ENCODE measurements around the gene SARDH. TPM values are rescaled to one million over a fixed set of nuclear protein-coding genes. Genes with fewer than 3 reads are reported as not detected.
A peak's percentile ranks its signal among the peaks of the same experiment; 100 is the strongest.

The SARDH gene
- polyA plus RNA-seq, 3 donors: not detected

DNA sequence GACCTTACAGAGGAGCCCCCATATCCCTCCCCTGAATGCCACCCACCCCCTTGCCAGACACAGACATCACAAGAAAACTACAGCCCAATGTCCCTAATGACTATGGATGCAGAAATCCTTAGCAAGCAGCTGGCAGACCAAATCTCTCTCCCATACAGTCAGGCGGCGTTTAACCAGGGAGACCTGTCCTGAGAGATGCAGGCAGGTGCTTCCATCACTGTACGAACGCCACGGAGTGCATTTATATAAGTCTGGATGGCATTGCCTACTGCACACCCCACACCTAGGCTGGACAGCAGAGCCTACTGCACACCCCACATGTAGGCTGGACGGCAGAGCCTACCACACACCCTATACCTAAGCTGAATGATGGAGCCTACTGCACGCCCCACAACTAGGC is 34.4 kb upstream of the SARDH start:
- H4K20me1 ChIP-seq (ENCODE audit: insufficient read depth, low read length): no peaks in the 10 kb centered on the region
- peaks cover 7 to 25% of the 10 kb centered on the region in 2 donors for H3K9me3 ChIP-seq (replicated peaks in 1 of 2; ENCODE audit: control insufficient read depth in 1 of 2, insufficient read depth in 1 of 2, low read length in 2 of 2)
- no peaks in the 10 kb centered on the region for H3K4me1 Mint-ChIP-seq
- H3K4me3 ChIP-seq (replicated peaks in 1 of 3; ENCODE audit: low read depth in 2 of 3, low read length in 3 of 3): no peak overlapping the region
- H3K27me3 Mint-ChIP-seq (ENCODE audit: low read depth in 3 of 3): peaks cover 0 to 6% (median 1%) of the 10 kb centered on the region in 3 donors
- no peak overlapping the region for H3K27ac ChIP-seq (ENCODE audit: low read depth in 1 of 2, low read length in 2 of 2)
- DNase-seq: no peak
- no peak overlapping the region for H2AFZ ChIP-seq (ENCODE audit: insufficient read depth, low read depth, low read length, poor library complexity, severe bottlenecking)
- no peak overlapping the region for H3K27ac Mint-ChIP-seq
- H3K79me2 ChIP-seq (ENCODE audit: insufficient read depth, low read length): no peaks in the 10 kb centered on the region
- no peak overlapping the region for H3K9ac ChIP-seq (ENCODE audit: insufficient read depth, low read length, poor library complexity, severe bottlenecking)
- intact Hi-C loops (cut with micrococcal nuclease): no loop called here
- 100% methylated on average over 2 of the region's 7 CpGs for WGBS (ENCODE audit: insufficient coverage)
- peaks cover 9 to 31% (median 24%) of the 10 kb centered on the region in 7 donors for H3K9me3 Mint-ChIP-seq
- TF ChIP-seq, protein P1, sequence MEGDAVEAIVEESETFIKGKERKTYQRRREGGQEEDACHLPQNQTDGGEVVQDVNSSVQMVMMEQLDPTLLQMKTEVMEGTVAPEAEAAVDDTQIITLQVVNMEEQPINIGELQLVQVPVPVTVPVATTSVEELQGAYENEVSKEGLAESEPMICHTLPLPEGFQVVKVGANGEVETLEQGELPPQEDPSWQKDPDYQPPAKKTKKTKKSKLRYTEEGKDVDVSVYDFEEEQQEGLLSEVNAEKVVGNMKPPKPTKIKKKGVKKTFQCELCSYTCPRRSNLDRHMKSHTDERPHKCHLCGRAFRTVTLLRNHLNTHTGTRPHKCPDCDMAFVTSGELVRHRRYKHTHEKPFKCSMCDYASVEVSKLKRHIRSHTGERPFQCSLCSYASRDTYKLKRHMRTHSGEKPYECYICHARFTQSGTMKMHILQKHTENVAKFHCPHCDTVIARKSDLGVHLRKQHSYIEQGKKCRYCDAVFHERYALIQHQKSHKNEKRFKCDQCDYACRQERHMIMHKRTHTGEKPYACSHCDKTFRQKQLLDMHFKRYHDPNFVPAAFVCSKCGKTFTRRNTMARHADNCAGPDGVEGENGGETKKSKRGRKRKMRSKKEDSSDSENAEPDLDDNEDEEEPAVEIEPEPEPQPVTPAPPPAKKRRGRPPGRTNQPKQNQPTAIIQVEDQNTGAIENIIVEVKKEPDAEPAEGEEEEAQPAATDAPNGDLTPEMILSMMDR (IDR thresholded peaks at IDR 0.05): no peak
- no peak overlapping the region for H3K4me2 ChIP-seq (replicated peaks; ENCODE audit: extremely low read depth, low read length, poor library complexity, severe bottlenecking)
- H3K36me3 Mint-ChIP-seq: peaks cover 69 to 95% of the 10 kb centered on the region in 2 donors
- H3K4me1 ChIP-seq (ENCODE audit: control insufficient read depth in 1 of 2, insufficient read depth in 2 of 2, low read length in 2 of 2): no peaks in the 10 kb centered on the region
- no peak overlapping the region for H3K4me3 Mint-ChIP-seq
- no peaks in the 10 kb centered on the region for H3K27me3 ChIP-seq (ENCODE audit: control insufficient read depth in 2 of 2, insufficient read depth in 2 of 2, low read length in 2 of 2)
- peaks cover 66 to 100% of the 10 kb centered on the region in 2 donors for H3K36me3 ChIP-seq (replicated peaks in 1 of 2; ENCODE audit: control insufficient read depth in 1 of 2, insufficient read depth in 2 of 2, low read length in 2 of 2)

- Mint-ChIP-seq H3K9me3 (peaks cover 16 to 38% (median 30%) of the 10 kb centered on the region in 7 donors), H3K4me3 (no peak overlapping the region), H3K36me3 (peaks cover 70 to 95% of the 10 kb centered on the region in 2 donors), H3K27ac (peak overlapping the region in 2 of 7 donors; percentile 26 to 57), H3K27me3 (ENCODE audit: low read depth in 3 of 3) (peaks cover 0 to 6% (median 1%) of the 10 kb centered on the region in 3 donors), H3K4me1 (no peaks in the 10 kb centered on the region)
- no peak overlapping the region for H3K27ac ChIP-seq (ENCODE audit: low read depth in 1 of 2, low read length in 2 of 2)
- TF ChIP-seq, protein P1 (IDR thresholded peaks at IDR 0.05): no peak
- H3K27me3 ChIP-seq (ENCODE audit: control insufficient read depth in 2 of 2, insufficient read depth in 2 of 2, low read length in 2 of 2): no peaks in the 10 kb centered on the region
- 92% methylated on average over 22 of the region's 26 CpGs for WGBS (ENCODE audit: insufficient coverage)
- H3K9ac ChIP-seq (ENCODE audit: insufficient read depth, low read length, poor library complexity, severe bottlenecking): no peak overlapping the region
- intact Hi-C loops (cut with micrococcal nuclease): no loop called here
- H3K4me1 ChIP-seq (ENCODE audit: control insufficient read depth in 1 of 2, insufficient read depth in 2 of 2, low read length in 2 of 2): no peaks in the 10 kb centered on the region
- no peak overlapping the region for H2AFZ ChIP-seq (ENCODE audit: insufficient read depth, low read depth, low read length, poor library complexity, severe bottlenecking)
- peaks cover 11 to 33% of the 10 kb centered on the region in 2 donors for H3K9me3 ChIP-seq (replicated peaks in 1 of 2; ENCODE audit: control insufficient read depth in 1 of 2, insufficient read depth in 1 of 2, low read length in 2 of 2)
- no peaks in the 10 kb centered on the region for H3K79me2 ChIP-seq (ENCODE audit: insufficient read depth, low read length)
- DNase-seq: no peak
- H3K4me2 ChIP-seq (replicated peaks; ENCODE audit: extremely low read depth, low read length, poor library complexity, severe bottlenecking): no peak overlapping the region
- no peaks in the 10 kb centered on the region for H4K20me1 ChIP-seq (ENCODE audit: insufficient read depth, low read length)
- H3K36me3 ChIP-seq (replicated peaks in 1 of 2; ENCODE audit: control insufficient read depth in 1 of 2, insufficient read depth in 2 of 2, low read length in 2 of 2): peaks cover 66 to 100% of the 10 kb centered on the region in 2 donors
- H3K4me3 ChIP-seq (replicated peaks in 1 of 3; ENCODE audit: low read depth in 2 of 3, low read length in 3 of 3): no peak overlapping the region
Observed at GRCh38 chr9:133771486-133772482, 33.6 kb upstream of the SARDH start.
